SH-SY5Y (cell line): ENCODE measurements around the gene WDR91.

ENCODE experiments used
- GATA2 ChIP-seq: IDR thresholded peaks from 2 replicates; pipeline ENCODE4 v1.6.1; 2011; ENCODE audit warnings: mild to moderate bottlenecking, low read depth, low read length
- GATA3 ChIP-seq: IDR thresholded peaks from 2 replicates; pipeline ENCODE4 v1.6.1; 2011; ENCODE audit warnings: low read depth, mild to moderate bottlenecking, low read length, moderate library complexity

WDR91 gene

DNA sequence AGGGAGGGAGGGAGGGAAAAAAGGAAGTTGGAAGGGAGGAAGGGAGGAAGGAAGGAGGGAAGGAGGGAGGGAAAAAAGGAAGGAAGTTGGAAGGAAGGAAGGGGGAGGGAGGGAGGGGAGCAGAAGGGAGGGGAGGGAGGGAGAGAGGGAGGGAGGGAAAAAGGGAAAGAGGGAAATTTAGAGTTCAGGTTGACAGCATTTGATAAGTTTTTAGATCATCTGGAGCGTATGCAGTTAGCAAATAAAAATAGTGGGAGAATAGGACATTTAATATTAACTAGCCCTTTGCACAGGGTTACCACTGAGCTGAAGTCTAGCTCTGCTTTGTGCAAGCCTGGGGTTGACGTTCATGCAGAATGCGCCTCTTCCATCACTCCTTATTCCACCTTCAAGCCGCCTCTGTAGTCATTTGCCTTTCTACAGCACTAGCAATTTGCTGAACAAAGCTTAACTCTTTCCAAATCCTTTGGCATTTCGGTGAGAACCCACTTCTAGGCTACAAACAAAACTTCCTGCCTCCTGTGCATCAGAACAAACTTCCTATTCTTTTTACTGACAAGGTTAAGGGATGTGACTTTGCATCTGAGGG lies 30.9 kb upstream of the WDR91 start:
- TF ChIP-seq GATA3 = no peak
- no peak for TF ChIP-seq GATA2

DNA sequence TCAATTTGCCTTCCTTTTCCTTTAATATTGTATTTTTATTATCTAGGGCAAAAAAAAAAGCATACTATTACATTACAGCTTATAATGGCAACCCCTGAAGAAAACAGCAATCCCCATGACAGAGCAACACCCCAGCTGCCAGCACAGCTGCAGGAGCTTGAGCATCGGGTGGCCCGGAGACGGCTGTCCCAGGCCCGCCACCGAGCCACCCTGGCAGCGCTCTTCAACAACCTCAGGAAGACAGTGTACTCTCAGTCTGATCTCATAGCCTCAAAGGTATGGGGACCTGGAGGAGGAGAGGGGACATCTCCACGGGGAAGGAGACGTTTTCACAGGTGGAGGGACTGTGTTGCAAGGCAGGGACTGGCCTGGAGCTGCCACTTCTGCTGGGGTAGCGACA lies 29.1 kb upstream of the WDR91 start:
- TF ChIP-seq GATA2 = no peak
- no peak for TF ChIP-seq GATA3

DNA sequence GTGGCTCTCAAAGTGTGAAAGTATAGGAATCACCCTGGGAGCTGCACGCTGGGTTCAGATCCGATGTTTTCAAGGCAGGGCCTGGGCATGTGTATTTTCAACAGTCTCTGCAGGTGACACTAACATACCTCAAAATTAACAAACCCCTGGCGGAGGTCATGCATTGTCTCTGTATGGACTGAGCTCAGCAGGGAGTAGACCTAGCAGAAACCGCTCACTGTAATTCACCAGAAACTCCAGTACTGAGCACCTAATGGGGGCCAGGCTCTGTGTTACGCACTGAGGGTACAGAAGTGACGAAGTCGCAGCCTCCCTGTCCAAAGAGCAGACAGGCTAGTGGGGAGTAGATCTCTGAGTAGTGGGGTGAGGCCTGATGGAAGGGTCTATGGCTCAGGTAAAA lies 27.9 kb upstream of the WDR91 start:
- TF ChIP-seq GATA2 (no peak), GATA3 (no peak)

DNA sequence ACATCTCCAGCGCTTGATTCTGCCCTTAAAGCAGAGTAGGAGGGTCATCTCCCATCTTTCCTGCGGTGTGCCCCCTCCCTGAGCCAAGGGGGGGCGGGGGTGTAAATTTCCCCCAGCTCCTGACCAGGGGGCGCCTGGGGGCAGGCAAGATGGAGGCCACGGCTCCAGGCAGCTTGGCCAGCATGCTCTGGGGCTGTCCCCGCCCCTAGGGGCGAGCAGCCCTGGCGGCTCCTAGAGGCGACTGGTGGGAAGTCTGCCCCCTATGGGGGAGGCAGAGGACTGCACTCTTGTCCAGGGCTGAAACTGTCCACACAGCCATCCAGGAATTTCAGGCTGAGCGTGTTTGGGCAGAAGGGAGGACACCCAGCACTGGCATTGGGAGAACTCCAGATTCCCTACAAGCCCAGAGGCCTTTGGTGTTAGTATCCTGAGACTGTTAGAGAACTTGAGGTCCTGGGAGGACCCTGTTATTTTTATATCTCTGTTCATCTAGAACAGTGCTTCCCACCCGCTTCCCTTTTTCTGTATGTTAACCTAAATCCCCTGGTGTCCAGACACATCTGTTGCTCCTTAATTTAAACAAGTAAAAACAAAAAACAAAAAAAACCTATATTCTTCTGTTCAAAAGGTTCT lies 26.9 kb upstream of the WDR91 start:
- TF ChIP-seq GATA3 (no peak), GATA2 (no peak)

DNA sequence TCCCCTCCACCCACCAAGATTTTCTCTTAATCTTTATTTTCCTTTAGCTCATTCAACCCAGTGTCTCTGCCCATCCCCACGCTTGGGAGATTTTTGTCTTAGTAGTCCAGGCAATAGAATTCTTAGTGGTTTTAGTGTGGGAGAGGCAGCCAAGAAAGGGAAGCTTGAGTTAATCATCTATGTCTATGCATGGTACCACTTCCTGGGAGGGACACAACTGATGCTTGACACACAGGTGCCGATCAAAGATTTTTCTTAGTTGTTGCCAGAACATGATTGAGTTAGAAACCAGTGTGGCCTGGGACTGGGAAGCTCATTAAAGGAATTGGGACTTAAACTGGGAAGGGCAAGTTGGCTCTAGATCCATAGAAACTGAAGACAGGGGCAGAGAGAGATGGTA lies 25.4 kb upstream of the WDR91 start:
- no peak for TF ChIP-seq GATA2
- TF ChIP-seq GATA3 = no peak

DNA sequence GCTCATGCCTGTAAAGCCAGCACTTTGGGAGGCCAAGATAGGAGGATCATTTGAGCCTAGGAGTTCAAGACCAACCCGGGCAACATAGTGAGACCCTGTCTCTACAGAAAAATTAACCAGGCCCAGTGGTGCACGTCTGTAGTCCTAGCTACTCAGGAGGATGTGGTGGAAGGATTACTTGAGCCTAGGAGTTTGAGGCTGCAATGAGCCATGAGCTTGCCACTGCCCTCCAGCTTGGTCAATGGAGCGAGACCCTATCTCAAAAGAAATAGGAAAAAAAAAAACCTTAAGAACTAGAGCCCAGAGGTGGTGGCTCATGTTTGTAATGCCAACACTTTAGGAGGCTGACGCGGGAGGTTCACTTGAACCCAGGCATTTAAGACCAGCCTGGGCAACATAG lies 24.5 kb upstream of the WDR91 start:
- TF ChIP-seq GATA3 (no peak), GATA2 (no peak)

DNA sequence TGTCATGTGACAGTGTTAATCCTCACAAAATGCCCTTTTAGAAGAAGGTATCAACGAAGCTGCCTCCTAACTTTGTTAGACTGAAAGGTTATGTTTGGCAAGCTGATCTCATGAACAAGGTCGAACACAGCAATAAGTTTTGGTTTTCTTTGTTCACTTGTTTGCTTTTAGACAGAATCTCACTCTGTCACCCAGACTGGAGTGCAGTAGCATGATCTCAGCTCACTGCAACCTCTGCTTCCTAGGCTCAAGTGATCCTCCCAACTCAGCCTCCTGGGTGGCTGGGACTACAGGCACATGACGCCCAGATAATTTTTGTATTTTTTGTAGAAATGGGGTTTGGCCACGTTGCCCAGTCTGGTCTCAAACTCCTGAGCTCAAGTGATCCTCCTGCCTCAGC lies 23.4 kb upstream of the WDR91 start:
- TF ChIP-seq GATA2 = no peak
- no peak for TF ChIP-seq GATA3

DNA sequence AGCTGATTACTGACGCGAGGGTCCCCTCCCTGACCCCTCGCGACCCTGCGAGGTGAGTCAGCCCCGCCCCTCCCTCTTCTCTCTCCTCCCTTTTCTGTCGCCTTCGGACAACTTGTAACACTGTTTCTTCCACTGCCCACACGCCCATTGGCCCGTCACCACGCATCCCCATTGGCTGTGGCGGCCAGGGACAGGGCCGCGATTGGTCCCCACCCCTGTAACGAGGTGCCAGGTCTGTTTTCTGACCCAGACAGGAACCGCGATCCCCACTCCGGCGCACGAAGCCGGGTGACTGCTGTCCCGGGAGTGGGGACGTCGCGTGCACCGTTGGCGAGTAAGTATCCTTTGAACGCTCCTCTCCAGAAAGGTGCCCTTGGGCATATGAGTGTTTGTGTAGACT lies 22.2 kb upstream of the WDR91 start, which contains the start of gene STRA8:
Gene STRA8, plus strand, starts transcription at position 269 of the 400 bp plus-strand sequence. CDS start 6,687 bp downstream, outside the sequence.
- no peak for TF ChIP-seq GATA2
- no peak for TF ChIP-seq GATA3

DNA sequence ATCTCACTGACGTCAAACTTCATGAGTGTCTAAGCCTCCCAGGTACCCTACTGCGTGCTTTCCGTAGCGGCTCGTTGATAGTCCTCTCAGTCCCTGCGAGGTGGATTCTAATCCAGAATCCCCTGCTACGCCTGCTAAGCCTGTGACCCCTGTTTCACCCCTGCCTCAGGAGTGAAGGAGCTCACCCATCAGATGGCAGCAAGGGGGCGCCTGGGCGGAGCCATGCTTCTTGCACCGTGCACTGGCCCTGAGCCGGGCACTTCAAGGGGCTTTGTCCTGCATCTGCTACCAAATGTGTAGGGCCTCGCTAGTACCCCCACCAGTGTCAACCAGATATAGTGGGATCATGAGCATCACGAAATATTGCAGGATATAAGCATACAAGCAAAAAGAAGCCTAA lies 21.4 kb upstream of the WDR91 start:
- TF ChIP-seq GATA3 (no peak), GATA2 (no peak)

DNA sequence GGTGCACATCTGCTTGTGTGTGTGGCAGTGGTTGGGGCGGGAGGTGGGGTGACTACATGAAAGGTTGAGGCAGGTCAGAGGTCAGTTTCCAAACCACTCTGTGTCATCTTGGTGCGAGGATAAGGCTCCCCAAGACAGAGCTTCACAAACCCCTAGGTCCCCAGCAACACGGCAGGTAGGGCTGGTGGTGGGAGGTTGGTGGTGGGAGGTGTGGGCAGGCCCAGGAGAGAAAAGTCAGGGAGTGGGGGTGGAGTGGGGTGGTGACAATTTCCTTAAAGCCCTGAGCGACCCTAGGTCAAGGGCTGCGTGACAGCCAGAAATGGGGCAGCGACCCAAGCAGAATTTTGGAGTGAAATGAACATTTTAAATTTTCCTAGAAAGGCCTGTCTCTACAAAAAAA lies 20.8 kb upstream of the WDR91 start:
- TF ChIP-seq GATA2 = no peak
- no peak for TF ChIP-seq GATA3

DNA sequence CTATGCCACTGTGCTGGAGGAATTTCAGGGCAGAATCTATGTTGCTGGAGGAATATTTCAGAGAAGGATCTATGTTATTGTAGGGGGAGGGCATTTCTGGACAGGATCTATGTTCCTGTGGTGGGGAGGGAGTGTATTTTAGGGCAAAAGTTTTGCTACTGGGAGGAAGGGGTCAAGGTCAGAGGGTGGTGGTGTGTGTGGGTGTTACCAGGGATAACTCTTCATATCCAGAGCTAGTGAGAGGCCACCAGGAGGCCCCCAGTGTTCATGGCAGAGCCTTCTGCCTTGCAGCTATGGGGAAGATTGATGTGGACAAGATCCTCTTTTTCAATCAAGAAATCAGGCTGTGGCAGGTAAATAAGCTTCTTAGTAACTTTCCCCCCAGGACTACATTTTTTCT lies 20.4 kb upstream of the WDR91 start:
- TF ChIP-seq GATA3 (no peak), GATA2 (no peak)

DNA sequence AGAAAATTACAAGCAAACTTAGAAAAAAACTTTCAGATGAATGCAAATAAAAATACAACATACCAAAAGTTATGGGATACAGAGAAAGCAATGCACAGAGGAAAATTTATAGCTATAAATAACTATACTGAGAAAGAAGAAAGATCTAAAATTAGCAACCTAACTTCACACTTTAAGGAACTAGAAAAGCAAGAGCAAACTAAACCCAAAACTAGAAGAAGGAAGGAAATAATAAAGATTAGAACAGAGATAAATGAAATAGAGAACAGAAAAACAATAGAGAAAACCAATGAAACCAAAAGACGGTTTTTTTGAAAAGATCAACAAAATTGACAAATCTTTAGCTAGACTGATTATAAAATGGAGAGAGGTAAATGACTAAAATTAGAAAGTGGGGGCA lies 12.7 kb upstream of the WDR91 start:
- TF ChIP-seq GATA2 (no peak), GATA3 (no peak)

DNA sequence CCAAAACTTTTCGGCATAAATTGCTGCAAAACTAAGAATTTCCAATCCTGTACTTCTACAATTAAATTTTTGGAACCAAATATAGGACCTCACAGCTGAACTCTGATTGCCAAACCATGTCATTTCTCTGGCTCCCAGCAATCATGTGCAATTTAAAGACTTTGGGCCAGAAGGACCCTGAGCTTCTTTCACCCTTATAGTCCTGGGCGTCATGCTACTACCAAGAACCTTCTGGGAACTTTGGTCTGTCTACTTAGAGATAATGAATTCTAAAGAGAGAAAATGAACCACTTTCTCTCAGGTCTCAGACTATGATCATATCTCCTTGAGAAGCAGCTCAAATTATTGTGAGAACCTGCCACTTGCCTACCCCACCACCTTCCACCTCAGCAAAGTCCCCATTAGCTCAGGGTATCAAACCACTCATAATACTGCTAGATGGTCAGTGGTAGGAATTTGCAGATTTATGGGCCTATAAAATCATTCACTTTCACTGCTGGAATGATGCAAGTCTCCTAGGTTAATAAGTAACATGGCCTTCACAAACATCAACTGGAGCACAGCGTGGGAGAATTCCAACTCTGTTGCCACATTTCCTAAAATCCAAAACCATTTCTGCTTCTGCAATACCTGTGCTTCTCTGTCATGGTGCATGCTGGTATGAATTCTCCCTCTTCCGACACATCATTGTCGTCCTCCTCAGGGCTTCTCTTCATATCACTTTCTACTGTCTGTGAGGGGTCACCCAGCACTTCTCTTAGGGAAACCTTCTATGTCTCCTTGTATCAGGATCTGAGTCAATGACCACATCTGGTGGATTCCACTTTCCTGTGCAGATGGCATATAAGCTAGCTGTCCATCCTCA lies 6.6 kb upstream of the WDR91 start:
- TF ChIP-seq GATA2 = no peak

DNA sequence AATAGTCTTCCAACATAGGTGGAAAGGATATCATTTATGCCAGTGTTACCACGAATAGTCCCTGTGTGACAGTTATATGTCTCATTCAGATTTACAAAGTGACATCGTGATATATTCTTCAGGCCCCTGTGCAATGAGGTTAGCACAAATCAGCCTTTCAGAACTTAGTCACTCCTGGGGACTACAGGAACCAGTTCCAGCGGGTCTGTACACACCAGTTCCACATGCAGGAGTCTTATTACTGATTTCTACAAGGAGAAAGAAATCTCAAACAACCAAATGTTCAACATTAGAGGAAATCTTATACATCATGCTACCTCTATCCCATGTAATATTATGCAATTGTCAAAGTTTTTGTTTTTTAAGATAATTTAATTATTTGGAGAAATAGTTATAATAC lies 4.4 kb upstream of the WDR91 start:
- TF ChIP-seq GATA3 = no peak
- TF ChIP-seq GATA2 = no peak

DNA sequence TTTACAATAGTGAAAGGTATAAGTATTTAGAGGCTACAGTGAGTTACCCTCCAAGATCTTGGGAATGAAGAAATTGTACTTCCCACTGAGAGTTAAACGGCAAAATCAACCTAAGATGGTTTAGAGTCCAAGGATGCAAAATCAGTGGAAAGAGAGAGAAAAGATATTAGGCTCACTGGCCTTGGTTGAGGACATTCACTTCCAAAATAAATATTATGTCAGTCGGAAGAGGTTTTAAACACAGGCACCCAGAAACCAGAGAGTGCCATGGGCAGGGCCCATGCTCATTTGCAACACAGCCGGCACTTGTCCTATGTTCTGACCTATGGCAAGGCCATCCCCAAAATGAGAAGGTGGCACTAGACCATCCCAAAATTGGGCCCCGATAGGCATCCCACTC lies 3.9 kb upstream of the WDR91 start:
- TF ChIP-seq GATA2 = no peak
- TF ChIP-seq GATA3 = no peak

DNA sequence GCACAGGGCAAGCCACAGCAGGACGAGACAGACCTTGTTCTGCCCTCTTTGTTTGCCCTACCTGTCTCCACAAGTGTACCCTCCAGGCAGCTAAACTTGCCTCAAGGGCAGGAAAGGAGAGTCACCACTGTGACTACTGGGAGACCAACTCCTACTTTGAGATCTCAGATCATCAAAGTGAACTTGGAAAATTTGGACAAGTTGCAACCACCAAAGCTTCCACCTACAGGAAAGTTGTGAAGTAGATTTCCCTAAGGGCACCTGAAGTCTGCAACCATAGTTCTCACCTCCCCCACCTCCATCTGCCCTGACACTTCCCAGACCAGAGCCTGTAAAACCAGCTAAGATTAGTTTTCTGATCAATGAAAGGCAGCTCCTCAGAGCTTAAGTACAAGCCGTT lies 2.5 kb upstream of the WDR91 start:
- TF ChIP-seq GATA3 (no peak), GATA2 (no peak)
